ENCODE results near the gene THSD4. TPM values are rescaled to one million over a fixed set of nuclear protein-coding genes. Genes with fewer than 3 reads are reported as not detected.

THSD4 gene
- polyA plus RNA-seq, 1 donor from 2014 or later = 0.46 TPM

- Histone ChIP-seq H3K27me3 (ENCODE audit: insufficient read depth, low read depth, low read length) (no peaks in the 10 kb centered on the region), H3F3A (ENCODE audit: insufficient read depth, low read length, poor library complexity, severe bottlenecking) (no peaks in the 10 kb centered on the region), H3K9me3 (ENCODE audit: low read length) (no peaks in the 10 kb centered on the region), H3K9me2 (ENCODE audit: insufficient read depth, low read length) (no peaks in the 10 kb centered on the region), H3K36me3 (ENCODE audit: insufficient read depth, low read length) (no peaks in the 10 kb centered on the region), H3K4me2 (ENCODE audit: low read length) (no peak overlapping the region), H4K20me1 (ENCODE audit: insufficient read depth) (no peaks in the 10 kb centered on the region), H3K9ac (ENCODE audit: low read length) (no peak overlapping the region), H3K27ac (ENCODE audit: low read length) (no peak overlapping the region), H2AFZ (ENCODE audit: low read depth, low read length) (no peak overlapping the region), H3K4me3 (ENCODE audit: low read length) (no peak overlapping the region), H3K79me2 (replicated peaks; ENCODE audit: insufficient read depth, low read length) (no peaks in the 10 kb centered on the region)
- TF ChIP-seq EZH2 (IDR thresholded peaks at IDR 0.05; ENCODE audit: borderline replicate concordance, insufficient read depth, low read length, poor library complexity, severe bottlenecking) (no peak), EP300 (conservative IDR thresholded peaks at IDR 0.05; ENCODE audit: poor library complexity, severe bottlenecking) (no peak), POLR2AphosphoS5 (IDR thresholded peaks at IDR 0.05) (no peak), MXI1 (conservative IDR thresholded peaks at IDR 0.05; ENCODE audit: poor library complexity, severe bottlenecking) (no peak), SMC3 (conservative IDR thresholded peaks at IDR 0.05; ENCODE audit: poor library complexity) (no peak), TAF1 (IDR thresholded peaks at IDR 0.05; ENCODE audit: low read depth) (no peak), REST (IDR thresholded peaks at IDR 0.05; ENCODE audit: borderline replicate concordance) (no peak), RAD21 (conservative IDR thresholded peaks at IDR 0.05) (no peak)
- TF ChIP-seq, protein P1, sequence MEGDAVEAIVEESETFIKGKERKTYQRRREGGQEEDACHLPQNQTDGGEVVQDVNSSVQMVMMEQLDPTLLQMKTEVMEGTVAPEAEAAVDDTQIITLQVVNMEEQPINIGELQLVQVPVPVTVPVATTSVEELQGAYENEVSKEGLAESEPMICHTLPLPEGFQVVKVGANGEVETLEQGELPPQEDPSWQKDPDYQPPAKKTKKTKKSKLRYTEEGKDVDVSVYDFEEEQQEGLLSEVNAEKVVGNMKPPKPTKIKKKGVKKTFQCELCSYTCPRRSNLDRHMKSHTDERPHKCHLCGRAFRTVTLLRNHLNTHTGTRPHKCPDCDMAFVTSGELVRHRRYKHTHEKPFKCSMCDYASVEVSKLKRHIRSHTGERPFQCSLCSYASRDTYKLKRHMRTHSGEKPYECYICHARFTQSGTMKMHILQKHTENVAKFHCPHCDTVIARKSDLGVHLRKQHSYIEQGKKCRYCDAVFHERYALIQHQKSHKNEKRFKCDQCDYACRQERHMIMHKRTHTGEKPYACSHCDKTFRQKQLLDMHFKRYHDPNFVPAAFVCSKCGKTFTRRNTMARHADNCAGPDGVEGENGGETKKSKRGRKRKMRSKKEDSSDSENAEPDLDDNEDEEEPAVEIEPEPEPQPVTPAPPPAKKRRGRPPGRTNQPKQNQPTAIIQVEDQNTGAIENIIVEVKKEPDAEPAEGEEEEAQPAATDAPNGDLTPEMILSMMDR (IDR thresholded peaks at IDR 0.05; ENCODE audit: poor library complexity, severe bottlenecking) = no peak
Measured at GRCh38 chr15:71476823-71477222, 361.6 kb downstream of the THSD4 start.

DNA sequence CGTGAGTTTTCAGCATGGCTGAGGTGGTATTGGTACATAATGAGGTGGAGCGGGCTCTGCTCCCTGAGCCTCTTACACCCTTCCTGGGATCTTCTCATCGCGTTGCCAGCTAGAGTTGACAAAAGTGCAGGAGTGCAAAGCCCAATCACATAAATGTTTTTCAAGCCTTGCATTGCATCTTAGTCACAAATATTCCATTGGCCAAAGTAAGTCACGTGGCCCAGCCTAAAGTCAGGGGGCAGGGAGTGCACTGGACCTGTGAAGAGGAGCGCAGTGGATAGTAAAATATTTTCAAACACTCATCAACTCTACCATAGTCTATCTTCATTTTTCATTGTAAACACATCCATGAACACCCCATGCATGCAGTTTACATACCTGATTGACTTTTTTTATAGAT, 365.3 kb downstream of the THSD4 start:
- Histone ChIP-seq H3K4me3 (ENCODE audit: low read length) (no peak overlapping the region), H3K27me3 (ENCODE audit: insufficient read depth, low read depth, low read length) (no peaks in the 10 kb centered on the region), H3K9me3 (ENCODE audit: low read length) (no peaks in the 10 kb centered on the region), H3F3A (ENCODE audit: insufficient read depth, low read length, poor library complexity, severe bottlenecking) (no peaks in the 10 kb centered on the region), H4K20me1 (ENCODE audit: insufficient read depth) (no peaks in the 10 kb centered on the region), H3K4me2 (ENCODE audit: low read length) (no peak overlapping the region), H3K9me2 (ENCODE audit: insufficient read depth, low read length) (no peaks in the 10 kb centered on the region), H3K9ac (ENCODE audit: low read length) (no peak overlapping the region), H3K36me3 (ENCODE audit: insufficient read depth, low read length) (no peaks in the 10 kb centered on the region), H3K79me2 (replicated peaks; ENCODE audit: insufficient read depth, low read length) (no peaks in the 10 kb centered on the region), H3K27ac (ENCODE audit: low read length) (no peak overlapping the region), H2AFZ (ENCODE audit: low read depth, low read length) (no peak overlapping the region)
- TF ChIP-seq, protein P1 (IDR thresholded peaks at IDR 0.05; ENCODE audit: poor library complexity, severe bottlenecking) = no peak
- no peak for TF ChIP-seq TAF1 (IDR thresholded peaks at IDR 0.05; ENCODE audit: low read depth)

All from neural cell (in vitro differentiated cells).